ENCODE data around the gene ATP2B3. TPM values are rescaled to one million over a fixed set of nuclear protein-coding genes. Genes with fewer than 3 reads are reported as not detected.

The ATP2B3 gene
- total RNA-seq, 1 experiment from 2014 or later = 0.35 TPM

- H2BK20ac ChIP-seq (ENCODE audit: low read depth, low read length, poor library complexity, severe bottlenecking) = no peak overlapping the region
- H3K27ac ChIP-seq (ENCODE audit: insufficient read length, low read depth, low read length) = no peak overlapping the region
- peaks cover 0 to 2% (median 0%) of the 10 kb centered on the region in 3 experiments; a peak in 1 of 7 replicates for H3K36me3 Mint-ChIP-seq (ENCODE audit: insufficient read depth in 1 of 3, low read depth in 3 of 3)
- H4K20me1 ChIP-seq (ENCODE audit: control insufficient read depth, insufficient read depth, insufficient read length) = no peaks in the 10 kb centered on the region
- no peaks in the 10 kb centered on the region for H3K4me1 ChIP-seq (ENCODE audit: insufficient read depth, low read length)
- H3K9me3 Mint-ChIP-seq = peaks cover 40 to 59% of the 10 kb centered on the region in 2 experiments
- no peak overlapping the region for H2BK5ac ChIP-seq (ENCODE audit: insufficient read length, low read length)
- peaks cover 25% of the 10 kb centered on the region for H3K9me3 ChIP-seq (ENCODE audit: control insufficient read depth, low read depth, low read length)
- no peak overlapping the region for H3K4me2 ChIP-seq (ENCODE audit: insufficient read depth, insufficient read length, low read length)
- H3K18ac ChIP-seq (ENCODE audit: insufficient read length, low read depth, low read length) = no peak overlapping the region
- H3K79me2 ChIP-seq (ENCODE audit: insufficient read depth, low read length) = no peaks in the 10 kb centered on the region
- WGBS (ENCODE audit: extremely low coverage, insufficient read length, low lambda C conversion rate) = no CpG with 5 or more reads among the region's 11 CpGs
- H3T11ph ChIP-seq (ENCODE audit: low read length) = no peak overlapping the region
- H3K79me1 ChIP-seq (ENCODE audit: insufficient read depth, low read depth, low read length, poor library complexity, severe bottlenecking) = no peaks in the 10 kb centered on the region
- no peak overlapping the region for H3K14ac ChIP-seq (ENCODE audit: insufficient read depth, low read length)
- no peak overlapping the region for H3K56ac ChIP-seq (ENCODE audit: insufficient read length, low read depth, low read length)
- H4K5ac ChIP-seq (ENCODE audit: insufficient read length, low read depth, low read length) = no peak overlapping the region
- H3K27me3 Mint-ChIP-seq (ENCODE audit: low read depth) = peaks cover 10% of the 10 kb centered on the region
- H3K27me3 ChIP-seq (ENCODE audit: insufficient read depth, low read length) = no peaks in the 10 kb centered on the region
- H3K9ac ChIP-seq (ENCODE audit: extremely low read depth, insufficient read length, low read length) = no peak overlapping the region
- DNase-seq = no peak
- no peak overlapping the region for H3K23ac ChIP-seq (ENCODE audit: insufficient read length, low read depth, low read length)
- no peak overlapping the region for H2BK120ac ChIP-seq (ENCODE audit: low read depth, low read length, poor library complexity, severe bottlenecking)
- no peak overlapping the region for H2AK5ac ChIP-seq (ENCODE audit: insufficient read length, low read length)
- no peak overlapping the region for H2BK15ac ChIP-seq (ENCODE audit: low read depth, low read length)
- H2BK12ac ChIP-seq (ENCODE audit: insufficient read length, low read depth, low read length) = no peak overlapping the region
- no peak overlapping the region for H3K4ac ChIP-seq (ENCODE audit: low read depth, low read length)
- H4K91ac ChIP-seq (ENCODE audit: insufficient read length, low read depth, low read length) = no peak overlapping the region
- H4K8ac ChIP-seq (replicated peaks; ENCODE audit: insufficient read length, low read depth, low read length) = no peak overlapping the region
- no peak overlapping the region for H3K27ac Mint-ChIP-seq
- H2AFZ ChIP-seq (ENCODE audit: low read length) = no peak overlapping the region
- TF ChIP-seq CTCF (conservative IDR thresholded peaks at IDR 0.05) = no peak
- no peaks in the 10 kb centered on the region for H3K23me2 ChIP-seq (ENCODE audit: insufficient read length, low read depth, low read length, poor library complexity, severe bottlenecking)
- peaks cover 0 to 7% of the 10 kb centered on the region in 2 experiments; a peak in 2 of 4 replicates for H3K4me1 Mint-ChIP-seq
- no peak overlapping the region for H3K4me3 Mint-ChIP-seq
Observed at GRCh38 chrX:153493085-153493484, 24.4 kb upstream of the ATP2B3 start.

Measured in H9 (cell line).